Tibial nerve (tissue), 4 donors: Measurements from ENCODE around the gene TPRX2.

Experiments
- EP300 ChIP-seq, 2 donors: sonication (generic); formaldehyde crosslinking; IDR thresholded peaks; one replicate each; pipeline ENCODE4 v1.6.1; 2017; ENCODE audit warnings: antibody characterized with exemption in 2 of 2, mild to moderate bottlenecking in 1 of 2
- POLR2A ChIP-seq, 2 donors: fragments of 450-650 bp; IDR thresholded peaks; one replicate each; pipeline ENCODE4 v1.6.1; 2017; ENCODE audit warnings: antibody characterized with exemption in 2 of 2, mild to moderate bottlenecking in 2 of 2, moderate library complexity in 2 of 2
- TF ChIP-seq, protein P1 (sequence below), 5 experiments: fragments of 200-600 bp in 3 of 5; fragments of 450-650 bp in 2 of 5; sonication (generic) in 3 of 5; IDR thresholded peaks; one replicate each; pipeline ENCODE4 v1.5.1; 2016 to 2019; ENCODE audit warnings: antibody characterized with exemption in 5 of 5, mild to moderate bottlenecking in 3 of 5, moderate library complexity in 2 of 5

DNA sequence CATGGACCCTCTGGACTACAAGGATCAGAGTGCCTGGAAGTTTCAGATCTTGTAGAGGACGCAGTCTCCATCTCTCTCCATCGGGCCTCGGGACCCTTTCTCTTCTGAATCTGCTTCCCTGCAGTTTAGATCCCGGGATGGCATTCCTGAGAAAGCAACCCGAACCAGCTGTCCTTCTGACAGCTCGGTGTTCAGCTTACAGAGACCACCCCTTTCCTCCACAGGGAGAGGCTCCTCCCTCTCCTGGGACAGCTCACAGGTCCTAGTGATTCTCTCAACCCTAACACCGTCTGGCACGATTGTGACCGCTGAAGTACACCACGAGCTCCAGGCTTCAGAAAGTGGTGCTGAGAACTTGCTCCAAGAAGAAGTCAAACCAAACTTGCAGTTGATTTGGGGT lies 19.1 kb upstream of the TPRX2 start:
- TF ChIP-seq, protein P1, sequence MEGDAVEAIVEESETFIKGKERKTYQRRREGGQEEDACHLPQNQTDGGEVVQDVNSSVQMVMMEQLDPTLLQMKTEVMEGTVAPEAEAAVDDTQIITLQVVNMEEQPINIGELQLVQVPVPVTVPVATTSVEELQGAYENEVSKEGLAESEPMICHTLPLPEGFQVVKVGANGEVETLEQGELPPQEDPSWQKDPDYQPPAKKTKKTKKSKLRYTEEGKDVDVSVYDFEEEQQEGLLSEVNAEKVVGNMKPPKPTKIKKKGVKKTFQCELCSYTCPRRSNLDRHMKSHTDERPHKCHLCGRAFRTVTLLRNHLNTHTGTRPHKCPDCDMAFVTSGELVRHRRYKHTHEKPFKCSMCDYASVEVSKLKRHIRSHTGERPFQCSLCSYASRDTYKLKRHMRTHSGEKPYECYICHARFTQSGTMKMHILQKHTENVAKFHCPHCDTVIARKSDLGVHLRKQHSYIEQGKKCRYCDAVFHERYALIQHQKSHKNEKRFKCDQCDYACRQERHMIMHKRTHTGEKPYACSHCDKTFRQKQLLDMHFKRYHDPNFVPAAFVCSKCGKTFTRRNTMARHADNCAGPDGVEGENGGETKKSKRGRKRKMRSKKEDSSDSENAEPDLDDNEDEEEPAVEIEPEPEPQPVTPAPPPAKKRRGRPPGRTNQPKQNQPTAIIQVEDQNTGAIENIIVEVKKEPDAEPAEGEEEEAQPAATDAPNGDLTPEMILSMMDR (IDR thresholded peaks at IDR 0.05), result no peak
- TF ChIP-seq POLR2A (IDR thresholded peaks at IDR 0.05) (no peak), EP300 (IDR thresholded peaks at IDR 0.05) (no peak)
